Liver (tissue), 9 donors: Measurements from ENCODE around the gene MOB1A. TPM values are rescaled to one million over a fixed set of nuclear protein-coding genes. Genes with fewer than 3 reads are reported as not detected.

Experiments
- DNase-seq: peaks from one replicate; pipeline ENCODE4 v3.0.0-alpha.2; 2017; ENCODE audit warnings: low spot score
- H3K27ac ChIP-seq, 2 donors: one replicate each; pipeline ENCODE4 v1.7.0; 2013; ENCODE audit warnings: inconsistent platforms in 2 of 2, low read length in 2 of 2, control low read depth in 1 of 2, low read depth in 1 of 2, mild to moderate bottlenecking in 1 of 2
- H3K27me3 ChIP-seq, 4 donors: one replicate each; pipeline versions ENCODE4 v1.6.1 to v1.7.0; 2013; ENCODE audit warnings: low read length in 3 of 4, inconsistent platforms in 1 of 4, mild to moderate bottlenecking in 1 of 4, moderate library complexity in 1 of 4; ENCODE audit not compliant: control insufficient read depth in 4 of 4, insufficient read depth in 4 of 4
- H3K36me3 ChIP-seq, 4 donors: one replicate each; pipeline versions ENCODE4 v1.6.1 to v1.7.0; 2013; ENCODE audit warnings: low read length in 3 of 4, mild to moderate bottlenecking in 3 of 4, low read depth in 1 of 4, moderate library complexity in 1 of 4; ENCODE audit not compliant: control insufficient read depth in 4 of 4, insufficient read depth in 3 of 4
- H3K4me1 ChIP-seq, 4 donors: one replicate each; pipeline versions ENCODE4 v1.6.1 to v1.7.0; 2013; ENCODE audit warnings: low read length in 3 of 4, mild to moderate bottlenecking in 3 of 4, moderate library complexity in 1 of 4; ENCODE audit not compliant: control insufficient read depth in 4 of 4, insufficient read depth in 4 of 4
- H3K4me3 ChIP-seq, 3 donors: one replicate each; pipeline versions ENCODE4 v1.6.1 to v1.7.0; 2013; ENCODE audit warnings: low read length in 3 of 3, control low read depth in 1 of 3, low read depth in 1 of 3, mild to moderate bottlenecking in 1 of 3
- H3K9ac ChIP-seq, 2 donors: one replicate each; pipeline ENCODE4 v1.7.0; 2013; ENCODE audit warnings: low read length in 2 of 2, mild to moderate bottlenecking in 2 of 2, moderate library complexity in 2 of 2, control low read depth in 1 of 2, low read depth in 1 of 2
- H3K9me3 ChIP-seq, 4 donors: one replicate each; pipeline versions ENCODE4 v1.6.1 to v1.7.0; 2013; ENCODE audit warnings: low read length in 3 of 4; ENCODE audit not compliant: control insufficient read depth in 4 of 4
- ATF3 ChIP-seq: IDR thresholded peaks from 2 replicates; pipeline ENCODE4 v1.6.1; 2016; ENCODE audit warnings: antibody characterized with exemption
- FOXA1 ChIP-seq: IDR thresholded peaks from 2 replicates; pipeline ENCODE4 v1.6.1; 2016; ENCODE audit warnings: antibody characterized with exemption
- FOXA2 ChIP-seq: IDR thresholded peaks from 2 replicates; pipeline ENCODE4 v1.6.1; 2016; ENCODE audit warnings: antibody characterized with exemption
- GABPA ChIP-seq, 2 donors: IDR thresholded peaks in 1 of 2; conservative IDR thresholded peaks in 1 of 2; 2 replicates each; pipeline ENCODE4 v1.6.1; 2016; ENCODE audit warnings: antibody characterized with exemption in 2 of 2, mild to moderate bottlenecking in 1 of 2, moderate library complexity in 1 of 2
- HNF4A ChIP-seq, 2 donors: conservative IDR thresholded peaks; 2 replicates each; pipeline ENCODE4 v1.6.1; 2016; ENCODE audit warnings: antibody characterized with exemption in 2 of 2, mild to moderate bottlenecking in 2 of 2
- HNF4G ChIP-seq: IDR thresholded peaks from 2 replicates; pipeline ENCODE4 v1.6.1; 2016; ENCODE audit warnings: antibody characterized with exemption
- JUND ChIP-seq, 2 donors: IDR thresholded peaks; 2 replicates each; pipeline ENCODE4 v1.6.1; 2016; ENCODE audit warnings: antibody characterized with exemption in 2 of 2
- MAX ChIP-seq: IDR thresholded peaks from 2 replicates; pipeline ENCODE4 v1.6.1; 2016; ENCODE audit warnings: antibody characterized with exemption
- NR2F2 ChIP-seq: IDR thresholded peaks from 2 replicates; pipeline ENCODE4 v1.6.1; 2016; ENCODE audit warnings: antibody characterized with exemption
- RAD21 ChIP-seq, 2 donors: IDR thresholded peaks; 2 replicates each; pipeline ENCODE4 v1.6.1; 2016; ENCODE audit warnings: antibody characterized with exemption in 2 of 2, mild to moderate bottlenecking in 2 of 2
- REST ChIP-seq: IDR thresholded peaks from 2 replicates; pipeline ENCODE4 v1.6.1; 2016; ENCODE audit warnings: antibody characterized with exemption, mild to moderate bottlenecking
- SP1 ChIP-seq: IDR thresholded peaks from 2 replicates; pipeline ENCODE4 v1.6.1; 2018; ENCODE audit warnings: antibody characterized with exemption, mild to moderate bottlenecking
- TAF1 ChIP-seq: conservative IDR thresholded peaks from 2 replicates; pipeline ENCODE4 v1.6.1; 2016; ENCODE audit warnings: antibody characterized with exemption, mild to moderate bottlenecking
- YY1 ChIP-seq: IDR thresholded peaks from 2 replicates; pipeline ENCODE4 v1.6.1; 2016; ENCODE audit warnings: antibody characterized with exemption, mild to moderate bottlenecking
- WGBS: extraction: QIAGEN DNeasy Blood & Tissue Kit; methylation state at CpG from one replicate; pipeline ENCODE4 v1.1.7; 2013; 5-methylcytosine and 5-hydroxymethylcytosine counted together
- polyA plus RNA-seq, 2 donors: library from polyadenylated mRNA; stranded (reverse) in 1 of 2; unstranded in 1 of 2; fragments of 200-250 nt in 1 of 2; fragments of >200 nt in 1 of 2; fragmentation: Nextera tagmentation in 1 of 2; extraction: Ambion mirVana in 1 of 2; gene quantifications; one replicate each; pipeline versions ENCODE4 v1.2.1 to v1.2.3, GENCODE V29; 2013 to 2015
- total RNA-seq, 2 donors: library from RNA; depleted of rRNA; stranded (reverse); fragments of >200 nt; gene quantifications; one replicate each; pipeline ENCODE4 v1.2.3, GENCODE V29; 2014
- donor health status: healthy.
- donor health status: healthy.
- donor health status: healthy.
- donor health status: healthy.
- donor health status: healthy.

MOB1A gene
- total and polyA plus RNA-seq, 4 donors: 15.5 to 44.7 (median 23.0) TPM

- H3K9ac ChIP-seq: no peak overlapping the region
- H3K27me3 ChIP-seq: no peaks in the 10 kb centered on the region
- DNase-seq: no peak
- TF ChIP-seq MAX (no peak), NR2F2 (no peak), ATF3 (no peak), HNF4A (conservative IDR thresholded peaks at IDR 0.05) (no peak), TAF1 (no peak), SP1 (no peak), HNF4G (no peak), RAD21 (IDR thresholded peaks at IDR 0.05) (no peak)
- peak overlapping the region; percentile 2 to 25 for H3K27ac ChIP-seq
- H3K4me3 ChIP-seq: no peak overlapping the region
- WGBS: 80% methylated on average over 9 of the region's 9 CpGs
- H3K36me3 ChIP-seq: no peaks in the 10 kb centered on the region
- H3K4me1 ChIP-seq: no peaks in the 10 kb centered on the region
- H3K9me3 ChIP-seq: no peaks in the 10 kb centered on the region
Observed at GRCh38 chr2:74186038-74186437, 7.4 kb upstream of the MOB1A start.

- H3K4me3 ChIP-seq: no peak overlapping the region
- TF ChIP-seq NR2F2 (no peak), FOXA2 (no peak), ATF3 (no peak), RAD21 (IDR thresholded peaks at IDR 0.05) (no peak), FOXA1 (no peak), TAF1 (no peak), JUND (IDR thresholded peaks at IDR 0.05) (no peak), REST (no peak), GABPA (IDR thresholded peaks at IDR 0.05 in 1 of 2, conservative IDR thresholded peaks at IDR 0.05 in 1 of 2) (no peak), YY1 (no peak), HNF4A (conservative IDR thresholded peaks at IDR 0.05) (no peak)
- WGBS: 86% methylated on average over 2 of the region's 2 CpGs
- H3K4me1 ChIP-seq: peaks cover 0 to 4% (median 0%) of the 10 kb centered on the region in 4 donors
- H3K36me3 ChIP-seq: no peaks in the 10 kb centered on the region
- DNase-seq: no peak
- no peaks in the 10 kb centered on the region for H3K27me3 ChIP-seq
- no peak overlapping the region for H3K27ac ChIP-seq
- H3K9ac ChIP-seq: no peak overlapping the region
- H3K9me3 ChIP-seq: no peaks in the 10 kb centered on the region
Observed at GRCh38 chr2:74183878-74184277, 5.2 kb upstream of the MOB1A start.

GRCh38 chr2:74181739-74182138 lies 3.1 kb upstream of the MOB1A start:
- 61% methylated on average over 7 of the region's 7 CpGs for WGBS
- TF ChIP-seq GABPA (IDR thresholded peaks at IDR 0.05 in 1 of 2, conservative IDR thresholded peaks at IDR 0.05 in 1 of 2): no peak
- TF ChIP-seq YY1: no peak
- TF ChIP-seq ATF3: no peak
- no peak for DNase-seq
- Histone ChIP-seq H3K36me3 (no peaks in the 10 kb centered on the region), H3K9ac (no peak overlapping the region), H3K27me3 (no peaks in the 10 kb centered on the region), H3K4me1 (peaks cover 0 to 10% (median 5%) of the 10 kb centered on the region in 4 donors), H3K27ac (no peak overlapping the region), H3K9me3 (no peaks in the 10 kb centered on the region), H3K4me3 (no peak overlapping the region)
